HL-60/S4 treated with retinoic acid at 250 ng/mL for 4 days and 3 days (cell line): Measurements from ENCODE around the gene LTB.

Experiments
- in situ Hi-C: fragments of 300-500 bp; cut with MboI; formaldehyde crosslinking; loops from 2 replicates; pipeline ENCODE4 v1.7.0; 2022; ENCODE audit warnings: low sequenced_read_pairs

Gene LTB

GRCh38 chr6:31576897-31577578 is 5.2 kb downstream of the LTB start:
- in situ Hi-C loops: no loop called here

- in situ Hi-C loops: no loop called here
Measured at GRCh38 chr6:31575952-31576685, 6.1 kb downstream of the LTB start.

GRCh38 chr6:31575335-31575901 is 6.8 kb downstream of the LTB start, which contains the start of gene TNF:
TNF (plus strand) TSS chr6:31575565; CDS start chr6:31575742, 177 bp downstream.
- in situ Hi-C loops: no loop called here

GRCh38 chr6:31574106-31575061 is 7.8 kb downstream of the LTB start:
- in situ Hi-C loops: no loop called here

GRCh38 chr6:31573239-31574105 is 8.8 kb downstream of the LTB start:
- in situ Hi-C loops: no loop called here

- in situ Hi-C loops: no loop called here
Measured at GRCh38 chr6:31572041-31572911, 9.9 kb downstream of the LTB start, which contains the start of gene LTA. LTA (plus strand) TSS chr6:31572289; CDS start chr6:31572743, 454 bp downstream.

- in situ Hi-C loops: no loop called here
Measured at GRCh38 chr6:31569861-31570536, 12.2 kb downstream of the LTB start.

GRCh38 chr6:31568537-31568961 is 13.7 kb downstream of the LTB start:
- in situ Hi-C loops: no loop called here

- in situ Hi-C loops: no loop called here
Measured at GRCh38 chr6:31567531-31568370, 14.5 kb downstream of the LTB start.

- in situ Hi-C loops: loop anchor here (5.0 kb wide), 1 partner anchor 37 kb away; no protein-coding TSS in a partner anchor
Measured at GRCh38 chr6:31560697-31561058, 21.5 kb downstream of the LTB start.

GRCh38 chr6:31559958-31560696 is 22.1 kb downstream of the LTB start:
- in situ Hi-C loops: loop anchor here (5.0 kb wide), 1 partner anchor 37 kb away; no protein-coding TSS in a partner anchor

- in situ Hi-C loops: no loop called here
Measured at GRCh38 chr6:31559606-31559957, 22.6 kb downstream of the LTB start.

GRCh38 chr6:31558631-31559500 is 23.4 kb downstream of the LTB start:
- in situ Hi-C loops: no loop called here

GRCh38 chr6:31558318-31558625 is 24.0 kb downstream of the LTB start:
- in situ Hi-C loops: no loop called here

GRCh38 chr6:31557443-31558317 is 24.5 kb downstream of the LTB start:
- in situ Hi-C loops: no loop called here
